ENCODE results near the gene IFITM10.
A peak's percentile ranks its signal among the peaks of the same experiment; 100 is the strongest.

The IFITM10 gene

DNA sequence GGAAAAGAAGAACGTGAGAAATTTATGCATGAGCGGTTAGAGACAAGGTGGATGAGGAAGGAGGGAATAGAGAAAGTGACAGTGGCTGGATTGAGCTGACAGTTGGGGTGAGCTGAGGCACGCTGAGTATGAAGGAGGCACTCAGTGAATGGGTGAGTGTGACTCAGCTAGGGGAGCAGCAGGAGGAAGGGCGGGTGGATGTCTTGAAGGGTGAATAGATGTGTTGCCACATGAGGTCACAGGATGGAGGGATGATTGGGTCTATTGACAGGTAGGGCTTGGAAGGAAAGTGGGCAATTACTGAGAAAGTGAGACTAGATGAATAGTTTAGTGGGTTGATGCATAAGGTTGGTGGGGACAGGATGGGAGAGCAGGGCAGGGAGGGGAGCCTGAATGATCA lies 8.0 kb downstream of the IFITM10 start:
- DNase-seq, result no peak

DNA sequence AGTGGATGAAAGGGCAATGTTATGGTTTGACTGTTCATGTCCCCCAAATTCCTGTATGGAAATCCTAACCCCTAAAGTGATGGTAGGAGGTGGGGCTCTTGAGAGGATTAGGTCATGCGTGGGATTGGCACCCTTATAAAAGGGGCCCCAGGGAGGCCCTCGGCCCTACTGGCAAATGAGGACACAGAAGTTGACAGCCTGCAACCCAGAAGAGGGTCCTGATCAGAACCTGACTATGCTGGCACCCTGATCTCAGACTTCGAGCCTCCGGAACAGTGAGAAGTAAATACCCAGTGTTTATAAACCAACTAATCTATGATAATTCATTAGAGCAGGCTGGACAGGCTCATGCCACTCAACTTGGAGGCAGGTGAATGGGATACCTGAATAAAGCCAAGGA lies 8.7 kb downstream of the IFITM10 start:
- DNase-seq, result no peak

DNA sequence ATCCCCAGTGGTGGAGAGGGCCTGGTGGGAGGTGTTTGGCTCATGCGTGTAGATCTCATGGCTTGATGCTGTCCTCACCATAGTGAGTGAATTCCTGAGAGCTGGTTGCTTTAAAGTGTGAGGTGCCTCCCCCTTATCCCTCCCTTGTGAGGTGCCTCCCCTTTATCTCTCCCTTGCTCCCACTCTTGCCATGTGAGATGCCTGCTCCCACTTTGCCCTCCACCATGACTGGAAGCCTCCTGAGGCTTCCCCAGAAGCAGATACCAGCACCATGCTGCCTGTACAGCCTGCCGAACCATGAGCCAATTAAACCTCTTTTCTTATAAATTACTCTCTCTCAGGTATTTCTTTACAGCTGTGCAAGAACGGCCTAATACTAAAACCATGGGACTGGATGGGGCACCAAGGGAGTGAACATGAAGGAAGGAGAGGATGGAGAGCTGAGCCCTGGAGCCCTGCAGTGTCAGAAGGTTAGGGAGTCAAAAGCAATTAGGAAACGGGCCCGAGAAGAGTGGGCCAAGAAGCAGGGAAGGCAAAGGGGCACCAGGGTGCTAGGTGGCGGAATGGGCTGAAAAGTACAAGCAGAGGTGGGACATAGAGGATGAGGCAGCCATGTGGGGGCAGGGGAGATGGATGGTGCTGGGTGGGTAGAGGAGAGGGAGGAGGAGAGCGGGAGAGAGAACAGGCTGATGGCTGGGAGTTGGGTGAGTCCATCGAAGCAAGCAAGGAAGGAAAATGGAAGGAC lies 9.4 kb downstream of the IFITM10 start:
- DNase-seq, result no peak

DNA sequence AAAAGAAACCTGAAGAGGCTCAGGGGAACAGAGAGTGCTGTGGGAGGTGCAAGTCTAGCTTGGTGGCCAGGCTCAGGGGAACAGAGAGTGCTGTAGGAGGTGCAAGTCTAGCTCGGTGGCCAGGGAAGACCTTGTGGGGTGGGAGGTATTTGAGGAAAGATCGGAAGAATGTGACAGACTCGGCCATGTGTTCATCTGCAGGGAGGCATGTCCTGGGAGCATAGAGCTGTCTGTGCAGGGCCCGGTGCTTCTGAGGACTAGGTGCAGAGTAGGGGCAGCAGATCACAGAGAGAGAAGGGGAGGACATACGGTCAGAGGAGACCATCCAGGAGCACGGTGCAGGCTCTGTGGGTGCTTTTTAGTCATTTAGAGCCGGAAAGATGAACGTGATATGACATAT lies 10.8 kb downstream of the IFITM10 start:
- peak in 3 of 58 donors; percentile 48 to 76 (median 53) for DNase-seq

DNA sequence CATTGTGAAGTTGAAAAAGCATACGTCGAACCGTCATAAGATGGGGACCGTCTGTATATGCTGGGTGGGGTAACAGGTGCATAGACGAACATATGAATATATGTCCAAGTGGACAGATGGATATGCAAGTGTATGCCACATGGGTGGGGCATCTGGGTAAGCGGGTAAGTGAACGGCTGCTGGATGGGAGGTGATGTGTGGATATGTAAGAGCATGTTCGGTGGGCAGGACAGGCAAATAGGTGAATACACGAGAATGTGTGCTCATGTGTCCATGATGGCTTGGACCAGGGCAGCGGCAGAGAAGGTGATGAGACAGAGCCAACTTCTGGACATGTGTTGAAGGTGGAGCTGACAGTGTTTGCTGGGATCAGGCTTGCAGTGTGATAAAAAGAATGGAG lies 12.0 kb downstream of the IFITM10 start:
- DNase-seq, result no peak

DNA sequence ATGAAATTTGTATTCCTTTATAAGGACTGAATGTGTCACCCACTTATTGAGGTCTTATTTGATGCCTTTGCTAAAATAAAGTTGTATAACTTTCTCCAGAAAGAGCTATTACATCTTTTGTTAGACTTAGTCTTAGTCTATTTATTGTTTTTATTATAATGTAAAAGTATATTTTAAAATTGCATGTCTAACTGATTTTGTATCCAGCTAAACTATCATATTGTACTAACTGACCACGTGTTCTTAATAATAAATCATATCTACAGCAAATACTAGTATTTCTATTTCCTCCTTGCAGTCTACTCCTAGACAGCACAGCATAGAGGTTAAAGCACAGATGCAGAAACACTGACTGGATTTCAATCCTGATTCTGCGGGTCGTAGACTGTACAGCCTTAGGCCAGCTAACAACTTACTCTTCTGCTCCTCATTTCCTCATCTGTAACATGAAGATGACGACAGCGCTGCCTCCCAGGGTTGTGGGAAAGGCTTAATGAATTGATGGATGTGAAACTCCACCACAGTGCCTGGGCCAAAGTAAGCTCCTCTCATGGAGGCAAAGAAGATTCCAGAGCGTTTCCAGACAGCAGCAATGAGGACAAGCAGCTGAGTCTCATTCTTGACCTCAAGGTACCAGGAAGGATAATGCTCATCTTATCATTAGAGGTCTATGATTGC lies 13.2 kb downstream of the IFITM10 start:
- no peak for DNase-seq

DNA sequence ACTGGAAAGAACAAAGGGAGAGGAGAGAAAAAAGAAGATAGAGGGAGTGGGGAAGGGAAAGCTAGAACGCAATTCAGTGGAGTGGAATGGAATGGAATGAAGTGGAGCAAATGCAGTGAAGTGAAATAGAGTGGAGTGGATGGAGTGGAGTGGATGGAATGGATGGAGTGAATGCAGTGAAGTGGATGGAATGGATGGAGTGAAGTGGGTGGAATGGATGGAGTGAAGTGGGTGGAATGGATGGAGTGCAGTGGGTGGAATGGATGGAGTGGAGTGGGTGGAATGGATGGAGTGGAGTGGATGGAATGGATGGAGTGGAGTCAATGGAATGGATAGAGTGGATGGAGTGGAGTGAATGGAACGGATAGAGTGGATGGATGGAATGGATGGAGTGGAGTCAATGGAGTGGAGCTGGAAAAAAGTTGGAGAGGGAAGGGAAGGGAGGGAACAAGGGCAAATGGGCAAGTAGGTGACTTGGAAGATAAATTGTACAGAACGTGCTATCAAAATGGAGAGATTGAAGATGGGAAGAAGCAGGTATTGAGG lies 13.9 kb downstream of the IFITM10 start:
- no peak for DNase-seq

DNA sequence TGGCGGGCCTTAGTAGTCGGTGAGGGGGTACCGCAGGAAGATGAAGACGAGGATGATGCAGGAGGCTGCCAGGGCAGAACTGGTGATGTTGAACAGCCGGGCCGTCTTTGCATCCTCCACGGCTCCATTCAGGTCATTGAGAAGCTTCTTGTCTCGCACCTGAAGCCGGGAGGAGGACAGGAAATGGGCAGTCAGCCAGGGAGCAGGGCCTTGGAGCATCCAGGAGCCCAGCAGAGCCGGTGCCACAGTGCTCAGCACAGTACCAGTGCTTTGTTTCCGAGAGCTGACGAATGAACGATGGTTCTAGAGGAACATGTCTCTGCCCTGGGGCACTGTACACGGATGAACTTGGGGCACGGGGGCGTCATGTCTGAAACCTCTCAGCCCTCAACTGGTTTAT lies 15.1 kb downstream of the IFITM10 start:
- DNase-seq, result no peak

DNA sequence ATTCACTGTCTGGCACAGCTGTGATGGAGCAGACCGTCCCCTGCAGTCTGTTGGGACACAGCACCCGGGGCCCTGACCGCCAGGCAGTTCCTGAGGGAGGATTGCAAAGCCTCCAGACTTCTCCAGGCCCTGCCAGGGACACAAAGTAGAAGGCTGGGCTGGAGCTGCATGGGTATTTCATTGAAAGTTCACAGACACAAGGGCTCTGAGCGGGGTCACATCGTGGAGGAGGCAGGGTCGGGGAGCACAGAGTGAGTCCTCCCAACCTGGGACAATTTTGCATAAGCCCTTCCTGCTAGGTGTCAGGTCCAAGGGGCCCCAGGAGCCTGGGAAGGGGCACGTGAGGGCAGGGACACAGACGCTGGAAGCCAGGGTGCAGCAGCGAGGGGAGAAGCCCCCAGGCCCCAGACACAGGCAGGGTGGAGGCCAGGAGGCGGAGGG lies 15.7 kb downstream of the IFITM10 start:
- DNase-seq, result no peak

DNA sequence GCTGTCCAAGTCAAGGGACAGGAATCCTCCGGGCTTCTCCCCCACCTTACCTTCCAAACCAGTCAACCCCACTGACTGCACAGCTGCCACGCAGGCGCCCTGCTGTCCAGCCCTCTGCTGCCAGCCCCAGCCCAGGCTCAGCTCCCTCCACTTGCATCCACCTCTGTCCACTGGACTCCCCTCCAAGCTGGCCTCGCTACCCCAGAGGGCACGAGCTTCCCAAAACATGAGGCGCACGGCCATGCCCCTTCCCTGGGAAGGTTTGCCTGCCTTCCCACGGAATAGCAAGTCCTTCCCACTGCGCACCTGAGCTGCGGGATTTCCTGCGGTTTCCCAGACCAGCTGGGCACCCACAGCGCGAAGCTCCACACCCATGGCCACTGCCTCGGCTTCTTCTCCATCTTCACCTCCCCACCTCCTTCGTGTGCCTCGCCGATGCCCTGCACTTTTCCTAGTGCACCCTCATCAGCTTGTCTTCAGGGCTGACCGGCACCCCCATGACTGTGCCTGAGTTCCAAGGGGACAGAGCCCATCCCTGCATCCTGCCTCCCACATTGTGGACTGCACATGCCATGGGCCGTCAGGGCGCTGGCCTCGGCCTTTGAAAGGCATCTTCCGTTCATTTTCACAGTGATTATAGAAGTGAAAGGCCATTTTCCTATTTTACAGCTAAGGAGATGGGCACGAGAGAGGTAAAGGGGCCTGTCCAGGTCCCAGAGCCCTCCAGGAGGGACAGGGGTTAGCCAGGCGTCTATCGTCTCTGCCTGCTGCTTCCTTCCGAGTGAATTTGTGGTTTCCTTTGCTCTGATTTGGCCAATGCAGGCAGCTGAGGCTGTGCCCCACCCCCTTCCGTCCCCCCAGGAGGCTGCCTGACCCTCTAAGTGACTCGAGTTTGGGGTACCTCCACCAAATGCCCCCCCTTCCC lies 16.4 kb downstream of the IFITM10 start:
- DNase-seq, result no peak

DNA sequence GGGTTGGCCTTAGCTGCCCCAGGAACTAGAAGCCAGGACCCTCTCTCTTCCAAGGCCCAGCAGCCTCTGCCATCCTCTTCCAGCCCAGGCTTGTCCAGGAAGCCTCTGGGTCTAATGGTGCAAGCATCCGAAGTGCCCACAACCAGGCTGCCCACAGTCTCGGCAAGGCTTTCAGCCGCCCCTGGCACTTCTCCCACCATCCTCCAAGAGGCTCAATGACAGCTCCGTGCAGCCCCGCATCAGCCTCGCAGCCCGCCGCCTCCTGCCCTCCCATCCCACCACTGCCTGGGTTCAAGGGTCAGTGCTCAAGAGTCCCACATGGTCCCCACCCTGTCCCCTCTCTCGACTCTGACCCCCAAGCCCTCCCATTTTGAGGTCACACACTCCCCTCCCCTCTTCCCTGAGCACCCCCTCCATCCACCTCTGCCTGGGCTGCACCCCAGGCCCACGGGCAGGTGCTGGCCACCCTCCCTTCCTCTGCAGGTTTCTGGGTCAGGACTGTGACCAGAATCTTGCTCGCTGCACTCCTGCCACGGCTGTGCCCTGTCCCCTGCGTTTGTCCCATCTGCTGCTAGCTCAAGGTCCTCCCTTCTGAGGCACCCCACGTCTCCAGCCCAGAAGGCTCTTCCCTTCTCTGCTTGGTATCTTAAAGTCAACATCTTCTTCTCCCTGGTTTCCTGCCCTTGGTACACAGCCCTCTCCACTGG lies 17.2 kb downstream of the IFITM10 start:
- DNase-seq, result no peak

DNA sequence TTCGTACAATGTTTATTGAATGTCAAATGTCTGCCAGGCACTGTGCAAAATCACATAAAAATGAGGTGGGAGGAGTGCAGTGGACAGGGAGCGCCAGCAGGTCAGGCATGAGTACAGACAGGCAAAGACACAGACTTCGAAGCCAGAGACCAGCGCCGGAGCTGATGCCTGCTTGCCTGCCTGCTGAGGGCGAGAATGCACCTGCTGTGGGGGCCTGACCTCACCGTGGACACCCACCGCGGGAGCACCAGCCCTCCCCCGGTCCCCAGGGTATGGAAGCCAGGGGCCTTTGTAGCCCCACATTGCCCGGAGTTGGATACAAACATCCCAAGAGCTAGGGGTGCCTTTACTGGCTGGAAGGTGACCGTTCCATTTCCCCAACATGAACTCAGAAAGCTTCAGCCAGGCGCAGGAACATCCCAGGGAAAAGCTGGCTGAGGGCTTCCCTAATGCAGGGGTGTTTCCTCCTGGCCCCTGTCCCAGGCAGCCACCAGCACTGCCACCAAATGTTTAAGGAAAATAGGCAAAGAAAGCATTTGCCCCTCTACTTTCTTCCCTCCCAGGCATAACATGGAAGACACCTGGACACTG lies 17.9 kb downstream of the IFITM10 start:
- DNase-seq, result no peak

DNA sequence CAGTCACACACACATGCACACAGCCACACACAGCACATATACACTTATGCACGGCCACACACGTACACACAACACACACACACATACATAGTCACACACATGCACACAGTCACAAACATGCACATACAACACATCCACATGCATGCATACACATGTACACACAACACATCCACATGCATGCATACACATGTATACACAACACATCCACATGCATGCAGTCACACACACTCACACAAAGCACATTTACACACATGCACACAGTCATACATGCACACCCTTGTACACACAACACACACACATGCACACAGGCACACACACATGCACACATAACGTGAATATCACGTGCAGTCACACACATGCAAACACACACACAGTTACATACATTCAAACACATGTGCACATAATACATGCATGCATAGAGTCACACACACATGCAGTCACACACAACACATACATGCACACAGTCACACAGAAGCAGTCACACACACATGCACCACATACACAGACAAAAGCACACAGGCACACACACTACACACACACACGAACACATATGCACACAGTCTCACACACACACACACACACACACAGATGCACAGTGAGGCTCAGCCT lies 18.8 kb downstream of the IFITM10 start:
- DNase-seq, result no peak

DNA sequence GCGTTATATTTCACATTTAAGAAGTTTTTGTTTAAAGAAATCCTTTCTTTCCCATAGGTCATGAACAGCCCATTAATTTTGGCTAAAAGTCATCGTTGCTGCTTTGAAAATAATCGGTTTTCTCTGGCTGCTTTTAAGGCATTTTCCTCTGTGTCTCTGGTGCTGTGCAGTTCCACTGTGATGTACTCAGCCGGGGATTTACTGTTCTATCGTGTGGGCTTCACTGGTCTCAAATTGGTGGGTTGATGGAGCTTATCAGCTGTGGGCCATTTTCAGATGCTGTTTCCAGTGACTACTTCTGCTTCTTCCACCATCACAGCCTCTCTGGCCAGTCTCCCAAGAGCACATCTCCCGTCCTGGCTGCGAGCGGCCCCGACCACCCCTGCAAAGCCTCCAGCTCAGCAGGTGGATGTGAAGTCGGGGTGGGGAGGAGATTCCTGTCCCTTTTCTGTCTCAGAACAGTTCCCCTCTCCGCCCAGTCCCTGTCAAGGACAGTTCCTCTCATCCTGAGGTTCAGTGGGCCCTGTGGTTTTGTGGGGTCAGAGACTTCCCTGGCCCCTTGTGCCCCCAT lies 20.3 kb downstream of the IFITM10 start:
- DNase-seq, result no peak

DNA sequence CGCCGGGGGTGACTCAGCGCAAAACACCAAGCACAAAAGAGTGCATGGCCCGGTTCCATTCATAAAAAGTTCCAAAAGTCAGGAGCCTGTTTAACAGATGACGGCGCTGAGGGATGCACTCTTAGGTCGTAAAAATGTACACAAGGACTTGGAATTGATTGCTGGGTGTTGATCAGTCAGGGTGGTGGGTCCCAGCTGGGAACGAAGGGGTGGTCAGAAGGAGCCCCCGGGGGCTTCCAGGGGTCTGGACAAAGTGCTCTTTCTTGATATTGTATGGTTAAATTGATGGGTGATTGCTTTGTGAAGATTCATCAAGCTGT lies 20.7 kb downstream of the IFITM10 start:
- no peak for DNase-seq

DNA sequence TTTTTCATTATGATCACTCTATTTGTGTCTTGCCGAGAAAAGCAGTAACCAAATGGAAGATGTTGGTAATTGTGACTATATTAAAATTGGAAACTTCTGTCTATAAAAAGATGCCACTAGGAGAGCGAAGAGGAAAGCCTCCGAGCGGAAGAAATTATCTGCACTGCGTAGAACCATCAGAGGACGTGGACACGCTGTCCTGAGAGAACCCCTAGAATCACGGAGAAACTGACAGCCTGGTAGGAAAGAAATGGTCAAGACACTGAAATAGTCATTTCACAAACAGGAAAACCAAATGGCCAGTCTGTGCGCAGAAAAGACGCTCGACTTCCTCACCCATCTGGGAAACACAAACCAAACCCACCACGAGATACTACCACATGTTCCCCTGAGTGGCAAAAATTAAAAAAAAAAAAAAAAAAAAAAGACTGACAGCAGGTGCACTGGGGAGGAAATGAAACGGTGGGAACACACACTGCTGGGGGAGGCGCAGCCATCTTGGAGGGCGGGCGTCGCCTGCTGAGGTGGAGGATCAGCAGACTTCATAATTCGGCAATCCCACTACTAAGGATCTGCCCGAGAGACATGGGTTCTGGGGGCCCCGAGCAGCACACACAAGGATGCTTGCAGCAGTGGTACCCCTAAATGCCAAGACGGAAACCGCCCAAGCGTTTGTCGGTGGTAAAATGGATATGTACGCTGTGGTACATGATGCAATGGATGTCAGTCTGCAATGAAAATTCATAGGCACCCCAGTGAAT lies 21.3 kb downstream of the IFITM10 start:
- no peak for DNase-seq

DNA sequence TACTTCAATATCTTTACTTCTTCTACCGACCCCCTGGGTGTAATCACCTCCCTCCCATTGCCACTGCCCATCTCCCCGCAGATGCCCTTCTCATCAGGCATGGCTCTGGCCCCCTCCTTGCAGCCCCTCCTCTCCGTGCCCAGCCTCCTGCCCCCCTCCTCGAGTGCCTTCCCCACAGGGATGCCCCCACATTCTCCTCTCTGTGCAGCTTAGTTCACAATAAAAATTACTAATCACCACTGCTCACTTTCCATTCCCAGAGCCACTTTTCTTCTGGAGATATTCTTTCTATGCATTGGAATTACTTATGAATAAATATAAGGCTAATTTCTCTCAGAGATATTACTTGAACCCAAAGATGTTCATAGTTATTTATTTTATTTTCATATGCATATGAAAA lies 22.1 kb downstream of the IFITM10 start:
- no peak for DNase-seq

DNA sequence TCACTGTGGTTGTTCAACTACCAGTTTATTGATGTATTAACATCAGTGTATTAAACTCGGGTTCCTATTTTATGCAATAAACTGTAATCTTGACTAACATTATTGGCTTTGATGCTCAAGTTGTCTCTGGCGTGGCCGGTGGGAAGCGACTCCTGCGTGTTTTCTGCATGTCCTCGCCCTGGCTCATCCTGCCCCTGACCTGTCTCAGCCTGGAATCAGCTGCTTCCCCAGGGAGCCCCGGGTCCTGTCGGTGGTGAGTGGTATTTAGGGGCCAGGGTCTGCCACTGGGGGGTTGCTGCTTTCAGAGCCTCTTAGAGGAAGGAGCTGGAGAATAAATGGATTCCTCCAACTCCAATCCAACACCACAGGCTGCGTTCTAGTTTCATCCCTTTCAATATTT lies 22.5 kb downstream of the IFITM10 start:
- no peak for DNase-seq

DNA sequence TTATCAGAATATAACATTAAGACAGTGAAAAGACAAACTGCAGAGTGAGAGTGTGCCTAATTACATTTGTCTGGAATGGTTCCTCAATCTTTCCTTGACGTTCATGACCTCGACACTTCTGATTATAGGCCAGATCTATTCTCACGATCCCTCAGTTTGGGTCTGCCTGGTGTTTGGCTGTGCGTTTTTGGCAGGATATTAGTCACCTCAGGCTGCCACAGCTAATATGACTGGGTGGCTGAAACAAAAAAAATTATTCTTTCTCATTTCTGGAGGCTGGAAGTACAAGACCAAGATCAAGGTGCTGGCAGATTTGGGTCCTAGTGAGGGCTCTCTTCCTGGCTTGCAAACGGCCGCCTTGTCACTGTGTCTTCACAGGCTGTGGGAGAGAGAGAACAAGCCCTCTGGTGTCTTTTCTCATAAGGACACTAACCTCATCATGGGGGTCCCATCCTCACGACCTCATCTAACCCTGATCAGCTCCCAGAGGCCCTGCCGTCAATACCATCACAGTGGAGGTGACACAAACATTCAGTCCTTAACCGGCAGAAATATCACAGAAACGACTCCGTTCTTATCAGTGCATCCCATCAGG lies 23.2 kb downstream of the IFITM10 start:
- no peak for DNase-seq

Measured in anterior cingulate cortex (tissue), 58 donors.